Epidermal melanocyte (primary cell): ENCODE results near the gene SPRR2G.
"Not testable (repeated sequence)": the region's sequence is repeated elsewhere in the genome, so short reads cannot be mapped to it uniquely, and the experiment has no call there.

Experiments used
- DNase-seq: peaks from one replicate; pipeline ENCODE4 v3.0.0; 2011; ENCODE audit warnings: low spot score; ENCODE audit not compliant: insufficient read length

The SPRR2G gene

DNA sequence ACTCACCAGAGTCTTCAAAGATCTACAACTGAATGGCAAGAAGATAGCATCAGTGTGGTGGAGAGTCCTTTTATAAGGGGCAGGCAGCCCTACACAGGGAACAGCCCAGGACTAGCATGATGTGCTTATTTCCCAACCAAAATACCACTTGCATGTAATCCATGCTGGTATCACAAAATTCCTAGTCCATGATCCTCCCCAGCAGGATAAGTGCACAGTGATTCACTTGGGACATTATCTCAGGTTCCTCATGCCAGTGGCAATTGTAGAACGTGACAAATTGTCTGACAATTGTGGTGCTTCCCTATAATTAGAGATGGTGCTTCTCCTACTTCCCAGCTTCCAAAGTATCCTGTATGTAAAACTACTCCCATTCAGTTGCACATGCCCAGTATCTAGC, at the start of gene SPRR2G:
TSS of gene SPRR2G (minus strand) at position 45 of the 400 bp plus-strand sequence. CDS start 780 bp downstream, outside the sequence.
- no peak for DNase-seq

DNA sequence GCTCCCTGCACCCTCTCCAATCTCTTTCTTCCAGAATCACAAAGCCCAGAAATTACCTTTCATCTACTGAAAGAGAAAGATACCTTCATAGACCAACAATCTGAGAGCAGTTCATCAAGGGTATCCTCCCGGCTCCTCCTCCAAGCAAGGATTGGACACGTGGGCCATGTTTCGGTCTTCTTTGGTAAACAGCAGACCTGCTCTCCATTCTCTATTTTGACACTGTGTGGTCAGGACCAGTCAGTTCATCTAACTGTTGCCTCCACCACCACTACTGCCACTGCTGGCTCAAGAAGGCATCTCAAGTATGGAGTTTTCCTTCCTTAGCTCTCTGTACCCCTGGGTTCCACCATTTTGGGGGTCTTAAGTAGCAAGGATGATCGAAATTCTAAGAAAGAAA, 44.5 kb upstream of the SPRR2G start:
- DNase-seq, result no peak

DNA sequence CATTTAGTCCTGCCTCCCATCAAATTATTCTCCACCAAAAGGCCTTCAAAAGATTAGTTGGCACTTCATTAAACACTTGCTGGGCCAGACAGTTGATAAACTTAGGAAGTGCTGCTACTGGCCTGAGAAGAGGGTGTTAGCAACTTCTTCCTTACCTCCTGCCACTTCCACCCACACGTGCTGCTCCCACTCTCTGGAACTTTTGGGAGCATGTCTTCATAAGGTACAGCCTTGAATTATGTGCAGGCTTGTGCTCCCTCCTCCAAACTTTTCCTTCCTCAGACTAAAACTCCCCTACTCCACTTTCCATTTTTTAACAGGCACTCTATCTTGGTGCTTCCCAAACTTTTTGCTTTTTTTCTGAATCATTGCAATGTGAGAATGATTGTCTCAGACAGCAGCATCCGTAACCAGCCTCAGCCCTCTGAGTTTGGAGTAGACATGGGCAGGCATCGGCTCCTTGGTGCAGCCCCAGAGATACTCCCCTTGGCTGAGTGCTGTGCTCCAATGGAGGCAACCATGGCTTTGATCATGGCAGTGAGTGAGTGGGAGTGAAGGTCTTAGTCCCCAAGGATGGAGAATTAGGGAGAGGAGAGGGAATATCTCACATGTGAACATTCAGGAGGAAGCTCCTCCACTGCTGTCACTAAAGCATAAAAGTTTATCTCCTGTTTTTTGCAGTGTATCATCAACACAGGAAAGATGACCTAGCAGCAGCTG, 43.8 kb upstream of the SPRR2G start:
- no peak for DNase-seq

DNA sequence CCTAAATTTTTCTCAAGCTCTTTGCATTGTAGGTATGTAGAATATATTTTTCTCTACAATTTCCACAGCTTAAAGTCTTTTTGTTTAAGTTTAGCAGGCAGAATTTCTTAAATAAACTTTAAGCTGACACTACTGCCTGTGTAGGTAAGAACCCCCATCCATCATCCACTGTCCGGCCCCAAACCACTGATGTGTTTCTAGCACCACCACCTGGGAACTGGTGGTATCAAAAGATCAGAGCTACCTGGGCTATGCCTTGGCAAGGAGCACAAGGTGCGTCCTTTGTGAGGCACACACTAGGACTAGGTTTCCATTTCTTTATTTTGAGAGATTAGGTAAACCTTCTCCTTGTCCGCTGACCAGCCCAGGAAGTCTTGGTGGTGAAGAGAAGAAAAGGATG, 42.0 kb upstream of the SPRR2G start:
- no peak for DNase-seq

DNA sequence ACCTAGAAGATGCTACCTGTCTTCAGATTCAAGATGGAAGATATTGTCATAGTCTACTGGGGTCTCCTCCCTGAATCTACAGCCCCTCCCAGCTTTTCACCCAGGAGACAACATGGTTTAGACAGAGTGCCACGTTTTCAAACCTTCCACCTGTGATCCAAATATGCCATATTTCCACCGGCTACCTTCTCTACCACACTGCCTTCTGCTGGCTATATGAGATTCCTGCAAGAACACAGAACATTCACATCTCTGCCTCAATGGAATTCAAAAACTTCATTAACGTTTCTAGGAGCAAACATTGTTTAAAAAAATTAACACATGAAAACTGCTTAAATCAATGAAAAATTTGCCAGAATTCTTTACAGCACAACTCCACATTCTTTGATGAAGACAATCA, 39.7 kb upstream of the SPRR2G start:
- DNase-seq, result no peak

DNA sequence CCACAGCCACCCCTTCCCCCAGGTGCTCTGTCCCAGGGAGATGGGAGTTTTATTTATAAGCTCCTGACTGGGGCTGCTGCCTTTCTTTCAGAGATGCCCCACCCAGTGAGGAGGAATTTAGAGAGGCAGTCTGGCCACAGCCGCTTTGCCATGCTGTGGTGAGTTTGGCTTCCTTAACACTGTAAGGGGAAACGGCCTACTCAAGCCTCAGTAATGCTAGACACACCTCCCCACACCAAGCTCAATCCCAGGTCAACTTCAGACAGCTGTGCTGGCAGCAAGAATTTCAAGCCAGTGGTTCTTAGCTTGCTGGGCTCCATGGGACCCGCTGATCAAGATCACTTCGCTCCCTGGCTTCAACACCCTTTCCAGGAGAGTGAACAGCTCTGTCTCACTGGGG, 37.6 kb upstream of the SPRR2G start:
- not testable (repeated sequence) for DNase-seq

DNA sequence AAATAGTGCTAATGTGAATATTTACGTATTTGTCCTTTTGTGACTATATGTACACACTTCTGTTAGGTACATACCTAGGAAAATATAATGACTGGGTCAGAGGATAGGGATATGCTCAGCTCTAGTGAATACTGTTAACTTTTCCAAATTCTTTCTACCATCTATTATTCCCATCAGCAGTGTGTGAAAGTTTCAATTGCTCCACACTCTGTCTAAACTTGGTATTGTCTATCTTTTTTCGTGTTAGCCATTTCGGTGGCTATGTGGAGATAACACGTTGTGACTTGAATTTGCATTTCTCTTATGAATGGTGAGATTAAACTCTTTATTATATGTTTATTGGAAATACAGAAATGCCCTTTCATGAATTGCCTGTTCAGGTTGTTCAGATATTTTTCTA, 29.9 kb upstream of the SPRR2G start:
- no peak for DNase-seq

DNA sequence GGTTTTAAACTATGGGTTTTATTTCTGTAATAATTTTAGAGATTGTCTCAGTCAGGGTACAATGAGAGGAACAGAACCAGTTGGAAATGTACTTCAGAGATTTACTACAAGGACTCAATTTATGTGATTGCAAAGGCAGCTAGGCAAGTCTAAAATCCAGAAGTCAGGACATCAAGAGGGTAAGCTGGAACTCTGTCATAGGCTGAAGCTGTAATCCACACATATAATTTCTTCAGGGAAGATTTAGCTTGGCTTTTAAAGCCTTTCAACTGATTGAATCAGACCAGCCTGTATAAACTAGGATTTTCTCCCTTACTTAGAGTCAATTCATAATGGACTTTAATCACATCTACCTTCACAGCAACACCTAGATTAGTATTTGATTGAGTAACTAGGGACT, 28.2 kb upstream of the SPRR2G start:
- no peak for DNase-seq

DNA sequence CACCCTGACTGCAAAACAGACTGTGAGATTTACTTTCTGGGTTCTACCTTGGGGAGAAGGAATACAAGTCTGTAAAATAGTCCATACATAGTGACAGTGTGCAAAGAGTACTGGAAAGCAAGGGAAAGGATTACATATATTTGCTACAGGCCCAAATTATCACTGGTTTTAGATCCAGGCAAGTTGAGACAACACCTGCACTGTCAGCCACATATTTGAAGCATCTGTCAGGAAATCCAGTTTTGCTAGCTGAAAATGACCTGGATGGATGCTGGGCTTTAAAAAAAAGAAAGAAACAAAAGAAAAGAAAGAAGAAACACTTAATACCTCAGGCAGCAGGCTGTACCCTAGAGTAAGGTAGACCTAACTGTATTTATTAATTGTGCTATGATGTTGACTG, 23.9 kb upstream of the SPRR2G start:
- DNase-seq, result no peak

DNA sequence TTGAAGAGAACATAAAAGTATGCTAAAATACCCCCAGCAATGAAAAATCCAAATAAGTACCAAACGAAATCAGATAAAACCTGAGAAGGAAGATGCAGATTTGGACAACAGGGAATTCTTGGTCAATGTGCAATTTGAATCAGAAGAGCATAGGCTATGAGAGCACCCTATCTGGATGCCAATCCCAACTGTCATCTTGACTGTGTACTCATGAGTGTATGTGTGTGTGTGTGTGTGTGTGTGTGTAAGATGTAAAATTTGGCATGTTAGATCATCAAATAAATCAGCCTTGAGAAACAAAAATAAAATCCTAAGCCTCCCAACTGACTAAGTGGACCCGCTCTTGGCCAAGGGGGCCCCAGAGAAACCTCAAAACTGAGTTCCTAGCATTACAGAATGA, 18.0 kb upstream of the SPRR2G start:
- no peak for DNase-seq

DNA sequence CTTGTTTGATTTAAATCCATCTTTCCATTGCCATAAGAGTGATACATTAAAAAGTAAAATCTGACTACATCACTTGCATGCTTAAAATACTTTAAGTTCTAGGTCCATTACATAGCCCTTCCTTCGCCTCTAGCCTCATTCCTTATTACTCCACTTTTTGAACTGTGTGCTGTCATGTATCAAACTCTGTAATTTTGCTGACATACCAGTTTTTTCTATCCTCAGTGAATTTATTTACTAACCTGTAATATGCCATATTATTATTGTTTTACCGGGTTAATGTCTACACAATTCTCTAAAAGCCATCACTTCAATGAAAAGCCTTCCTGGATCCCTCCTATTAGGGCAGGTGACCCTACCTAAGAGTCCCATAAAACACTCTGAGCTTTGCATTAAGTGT, 4.9 kb upstream of the SPRR2G start:
- no peak for DNase-seq

DNA sequence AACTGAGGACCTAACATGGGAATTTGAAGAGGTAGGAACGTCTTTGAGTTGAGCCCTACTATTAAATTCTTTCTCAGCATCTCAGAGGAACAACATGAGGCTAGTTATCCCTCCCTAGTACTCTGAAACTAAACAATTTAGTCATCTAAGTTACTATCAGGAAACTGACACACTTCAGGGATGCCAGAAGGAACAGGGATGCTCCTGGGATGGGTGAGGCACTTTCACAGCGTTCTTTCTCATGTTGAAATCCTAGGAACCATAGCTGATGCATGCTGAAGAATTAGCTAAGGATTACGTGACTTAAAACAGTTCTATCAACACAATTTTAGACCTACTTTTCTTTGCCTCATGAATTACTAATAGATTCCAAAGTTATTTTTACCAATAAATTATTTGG, 1.8 kb upstream of the SPRR2G start:
- no peak for DNase-seq

DNA sequence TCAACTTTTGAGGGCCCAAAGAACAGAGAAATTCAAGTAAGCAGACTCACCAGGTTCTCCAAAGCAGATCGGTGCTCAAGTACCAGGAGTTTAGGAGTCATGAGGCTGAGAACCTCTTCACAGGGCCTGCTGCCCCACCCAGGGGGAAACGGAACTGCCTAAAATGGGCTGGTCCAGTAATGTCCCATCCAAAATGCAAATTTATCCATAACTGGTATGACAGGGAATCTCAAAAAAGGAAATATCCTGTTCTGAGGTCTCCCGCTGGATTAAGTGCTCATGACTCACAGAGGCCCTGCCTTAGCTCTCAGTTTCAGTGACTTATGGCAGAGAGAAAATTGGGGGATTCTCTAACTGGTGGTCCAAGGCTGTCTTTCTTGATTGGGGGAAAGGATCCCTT, 9.3 kb downstream of the SPRR2G start:
- no peak for DNase-seq

DNA sequence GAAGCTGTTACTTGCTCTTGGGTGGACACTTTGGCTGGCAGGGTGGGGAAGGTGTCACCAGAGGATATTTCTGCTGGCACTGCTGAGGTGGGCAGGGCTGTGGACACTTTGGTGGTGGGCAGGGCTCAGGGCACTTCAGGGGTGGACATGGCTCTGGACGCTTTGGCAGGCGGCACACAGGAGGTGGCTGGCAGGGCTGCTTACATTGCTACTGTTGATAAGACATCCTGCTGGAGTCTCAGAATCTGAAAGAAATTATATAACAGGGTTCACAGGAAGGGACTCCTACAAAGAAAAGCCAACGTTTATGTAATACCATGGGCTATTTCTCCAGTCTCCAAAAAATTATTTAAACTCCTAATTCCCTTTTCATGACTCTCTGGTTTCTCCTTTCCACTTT, 10.2 kb downstream of the SPRR2G start:
- DNase-seq, result no peak

DNA sequence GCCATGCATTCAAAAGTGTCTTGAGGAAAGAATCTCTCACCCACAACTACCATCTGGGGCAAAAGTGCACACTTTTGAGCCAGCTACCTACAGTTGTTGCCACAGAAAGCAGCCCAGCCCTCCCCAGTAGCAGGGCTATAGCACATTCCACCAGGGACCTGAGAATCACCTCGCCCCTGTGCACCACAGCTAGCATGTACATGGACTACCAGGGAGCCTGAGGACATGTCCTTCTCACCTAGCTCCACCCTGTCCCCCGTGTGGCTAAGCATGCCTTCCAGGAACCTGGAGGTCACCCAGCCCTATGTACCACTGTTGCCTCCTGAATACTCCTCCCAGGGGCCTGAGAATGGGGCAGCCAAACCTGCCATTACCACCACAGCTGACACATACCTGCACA, 16.9 kb downstream of the SPRR2G start:
- no peak for DNase-seq

DNA sequence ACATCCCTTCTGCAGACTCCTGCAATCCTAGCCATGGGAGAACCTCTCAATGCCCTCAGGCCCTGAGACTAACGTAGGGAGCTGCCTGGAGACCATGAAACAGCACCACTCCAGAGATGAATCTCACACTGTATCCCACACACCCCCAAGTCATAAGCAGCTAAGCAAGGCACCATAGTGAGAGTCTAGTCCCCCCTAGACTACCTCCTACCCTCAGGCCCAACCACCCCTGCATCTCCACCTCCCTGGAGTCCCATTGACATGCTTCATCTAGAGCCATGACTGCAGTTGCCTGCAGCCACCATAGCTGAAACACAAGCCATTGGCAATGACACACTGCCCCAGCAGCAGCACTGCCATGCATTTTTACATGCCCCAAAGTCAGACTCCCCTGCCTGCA, 17.4 kb downstream of the SPRR2G start:
- DNase-seq, result no peak

DNA sequence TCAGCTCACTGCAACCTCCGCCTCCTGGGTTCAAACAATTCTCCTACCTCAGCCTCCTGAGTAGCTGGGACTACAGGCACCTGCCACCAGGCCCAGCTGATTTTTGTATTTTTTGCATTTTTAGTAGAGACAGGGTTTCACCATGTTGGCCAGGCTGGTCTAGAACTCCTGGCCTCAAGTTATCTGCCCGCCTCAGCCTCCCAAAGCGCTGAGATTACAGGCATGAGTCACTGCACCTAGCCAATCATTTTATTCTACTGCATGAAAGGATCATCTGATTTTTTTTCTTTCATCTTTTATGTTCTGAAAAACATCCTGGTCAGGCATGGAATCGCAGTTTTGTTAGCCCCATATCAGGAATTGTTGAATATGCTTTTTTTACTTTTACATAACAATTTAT, 22.0 kb downstream of the SPRR2G start:
- DNase-seq, result not testable (repeated sequence)

DNA sequence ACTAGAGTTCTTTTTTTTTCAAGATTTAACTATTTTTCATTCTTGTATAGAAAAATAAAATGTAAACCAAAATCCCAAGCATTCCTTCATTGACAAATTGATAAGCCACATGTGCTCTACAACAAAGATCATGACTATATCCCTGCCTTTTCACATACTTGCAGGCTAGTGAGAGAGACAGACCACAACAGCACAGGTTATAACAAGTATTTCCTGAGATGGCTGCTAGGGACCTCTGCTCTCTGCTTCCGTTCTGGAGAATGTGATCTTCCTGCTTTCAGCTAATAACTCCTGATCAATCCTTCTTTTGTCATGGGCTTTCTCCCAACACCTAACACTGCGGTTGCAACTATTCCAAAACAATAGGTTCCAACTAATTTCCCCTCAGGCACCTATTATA, 23.4 kb downstream of the SPRR2G start:
- no peak for DNase-seq

DNA sequence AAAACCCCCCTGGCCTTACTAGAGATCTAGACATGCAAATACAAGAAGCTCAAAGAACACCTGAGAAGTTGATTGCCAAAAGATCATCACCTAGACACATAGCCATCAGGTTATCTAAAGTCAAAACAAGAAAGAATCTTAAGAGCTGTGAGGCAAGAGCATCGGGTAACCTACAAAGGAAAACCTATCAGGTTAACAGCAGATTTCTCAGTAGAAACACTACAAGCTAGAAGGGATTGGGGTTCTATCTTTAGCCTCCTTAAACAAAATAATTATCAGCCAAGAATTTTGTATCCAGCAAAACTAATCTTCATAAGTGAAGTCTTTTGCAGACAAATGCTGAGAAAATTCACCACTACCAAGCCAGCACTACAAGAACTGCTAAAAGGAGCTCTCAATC, 25.2 kb downstream of the SPRR2G start:
- no peak for DNase-seq

DNA sequence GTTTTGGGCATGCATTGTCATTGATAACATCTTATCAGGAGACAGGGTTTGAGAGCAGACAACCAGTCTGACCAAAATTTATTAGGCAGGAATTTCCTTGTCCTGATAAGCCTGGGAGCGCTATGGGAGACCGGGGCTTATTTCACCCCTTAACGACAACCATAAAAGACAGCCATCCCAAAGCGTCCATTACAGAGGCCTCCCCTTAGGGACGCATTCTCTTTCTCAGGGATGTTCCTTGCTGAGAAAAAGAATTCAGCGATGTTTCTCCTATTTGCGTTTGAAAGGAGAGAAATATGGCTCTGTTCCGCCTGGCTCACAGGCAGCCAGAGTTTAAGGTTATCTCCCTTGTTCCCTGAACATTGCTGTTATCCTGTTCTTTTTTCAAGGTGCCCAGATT, 26.9 kb downstream of the SPRR2G start:
- DNase-seq, result not testable (repeated sequence)

DNA sequence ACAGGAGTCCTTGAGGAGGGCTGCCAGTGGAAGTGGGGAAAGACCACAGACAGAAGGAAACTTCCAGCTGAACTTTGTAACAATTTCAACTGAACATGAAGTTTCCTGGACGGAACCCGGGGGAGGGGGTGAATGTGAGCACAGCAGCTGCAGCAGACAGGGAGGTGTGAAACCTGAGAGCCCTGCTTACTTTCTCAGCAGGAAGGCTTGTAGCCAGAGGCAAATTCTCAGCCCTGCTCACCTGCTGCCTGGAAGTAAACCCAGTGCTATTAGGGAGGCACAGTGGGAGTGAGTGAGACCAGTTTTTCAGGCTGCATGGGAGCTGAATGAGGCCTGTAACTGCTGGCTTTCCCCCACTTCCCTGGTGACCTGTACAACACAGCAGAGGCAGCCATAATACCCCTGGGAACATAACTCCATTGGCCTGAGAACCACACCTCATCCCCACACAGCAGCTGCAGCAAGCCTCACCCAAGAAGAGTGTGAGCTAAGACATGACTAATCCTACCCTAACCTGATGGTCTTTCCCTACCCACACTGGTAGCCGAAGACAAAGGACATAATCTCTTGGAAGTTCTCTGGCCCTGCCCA, 27.8 kb downstream of the SPRR2G start:
- DNase-seq, result no peak

DNA sequence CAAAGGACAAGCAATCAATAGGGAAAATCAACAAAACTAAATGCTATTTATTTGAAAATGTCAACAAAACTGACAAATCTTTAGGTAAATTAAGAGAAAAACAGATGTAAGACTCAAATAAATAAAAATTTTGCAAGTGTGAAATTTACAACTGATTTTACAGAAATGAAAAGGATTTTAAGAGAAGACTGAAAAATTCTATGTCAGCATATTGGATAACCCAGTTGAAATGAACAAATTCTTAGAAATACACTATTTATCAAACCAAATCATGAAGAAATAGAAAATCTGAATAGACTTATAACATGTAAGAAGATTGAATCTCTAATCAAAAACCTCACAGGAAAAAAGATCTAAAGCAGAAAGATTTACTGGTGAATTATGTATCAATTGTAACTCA, 29.7 kb downstream of the SPRR2G start:
- no peak for DNase-seq

DNA sequence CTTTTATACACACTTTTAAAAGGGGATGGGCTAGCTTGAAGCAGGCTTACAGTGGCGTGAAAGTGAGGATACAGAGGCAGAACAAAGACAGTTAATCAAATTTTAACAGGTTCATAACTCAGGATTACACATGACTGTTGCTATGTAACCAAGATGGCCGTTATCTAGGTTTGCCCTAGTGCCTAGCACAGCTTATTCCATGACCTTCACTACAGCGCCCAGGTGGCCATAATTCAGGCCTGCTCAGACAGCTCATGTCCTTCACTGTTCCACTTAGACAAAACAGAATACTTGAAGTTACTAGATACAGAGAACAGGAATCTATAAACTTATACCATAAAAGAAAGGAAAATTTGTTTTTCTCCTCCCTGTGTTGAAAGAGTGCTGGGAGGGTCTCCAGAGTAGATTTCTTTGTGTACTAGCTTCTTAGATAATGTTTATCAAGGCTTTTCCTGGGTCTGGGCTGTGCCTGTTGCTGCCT, 31.2 kb downstream of the SPRR2G start:
- DNase-seq, result no peak
